ENCODE data around the gene CHST9.
"Not testable (repeated sequence)": the region's sequence is repeated elsewhere in the genome, so short reads cannot be mapped to it uniquely, and the experiment has no call there.

The CHST9 gene

DNA sequence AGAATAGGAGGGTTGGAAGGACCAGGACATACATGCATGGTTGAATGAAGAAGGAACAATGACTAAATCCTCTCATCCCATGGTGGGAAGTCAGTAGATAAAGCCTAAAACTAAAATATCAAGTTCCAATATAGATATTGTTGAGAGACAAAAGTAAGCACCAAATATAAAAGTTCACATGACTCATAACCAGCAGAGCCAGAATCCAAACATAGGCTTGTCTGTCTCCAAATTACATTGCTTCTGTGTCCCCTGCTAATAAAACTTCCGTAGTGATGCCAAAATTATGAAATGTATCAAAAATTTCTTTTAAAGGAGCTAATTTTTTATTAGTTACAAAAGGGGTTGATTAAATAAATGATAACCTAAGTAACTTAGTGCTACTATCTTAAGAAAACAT, 19.7 kb downstream of the CHST9 start:
- no peak for DNase-seq

GRCh38 chr18:27164905-27165304, 20.2 kb downstream of the CHST9 start:
- no peak for DNase-seq

DNA sequence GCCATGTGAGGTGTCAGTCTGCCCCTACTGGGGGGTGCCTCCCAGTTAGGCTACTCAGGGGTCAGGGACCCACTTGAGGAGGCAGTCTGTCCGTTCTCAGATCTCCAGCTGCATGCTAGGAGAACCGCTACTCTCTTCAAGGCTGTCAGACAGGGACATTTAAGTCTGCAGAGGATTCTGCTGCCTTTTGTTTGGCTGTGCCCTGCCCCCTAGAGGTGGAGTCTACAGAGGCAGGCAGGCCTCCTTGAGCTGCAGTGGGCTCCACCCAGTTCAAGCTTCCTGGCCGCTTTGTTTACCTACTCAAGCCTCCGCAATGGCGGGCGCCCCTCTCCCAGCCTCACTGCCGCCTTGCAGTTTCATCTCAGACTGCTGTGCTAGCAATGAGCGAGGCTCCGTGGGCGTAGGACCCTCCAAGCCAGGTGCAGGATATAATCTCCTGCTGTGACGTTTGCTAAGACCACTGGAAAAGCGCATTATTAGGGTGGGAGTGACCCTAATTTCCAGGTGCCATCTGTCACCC, 21.9 kb downstream of the CHST9 start:
- DNase-seq = peak; percentile 56

GRCh38 chr18:27149240-27149639, 35.9 kb downstream of the CHST9 start:
- DNase-seq = not testable (repeated sequence)

- DNase-seq = no peak
Observed at GRCh38 chr18:27144672-27145071, 40.4 kb downstream of the CHST9 start.

DNA sequence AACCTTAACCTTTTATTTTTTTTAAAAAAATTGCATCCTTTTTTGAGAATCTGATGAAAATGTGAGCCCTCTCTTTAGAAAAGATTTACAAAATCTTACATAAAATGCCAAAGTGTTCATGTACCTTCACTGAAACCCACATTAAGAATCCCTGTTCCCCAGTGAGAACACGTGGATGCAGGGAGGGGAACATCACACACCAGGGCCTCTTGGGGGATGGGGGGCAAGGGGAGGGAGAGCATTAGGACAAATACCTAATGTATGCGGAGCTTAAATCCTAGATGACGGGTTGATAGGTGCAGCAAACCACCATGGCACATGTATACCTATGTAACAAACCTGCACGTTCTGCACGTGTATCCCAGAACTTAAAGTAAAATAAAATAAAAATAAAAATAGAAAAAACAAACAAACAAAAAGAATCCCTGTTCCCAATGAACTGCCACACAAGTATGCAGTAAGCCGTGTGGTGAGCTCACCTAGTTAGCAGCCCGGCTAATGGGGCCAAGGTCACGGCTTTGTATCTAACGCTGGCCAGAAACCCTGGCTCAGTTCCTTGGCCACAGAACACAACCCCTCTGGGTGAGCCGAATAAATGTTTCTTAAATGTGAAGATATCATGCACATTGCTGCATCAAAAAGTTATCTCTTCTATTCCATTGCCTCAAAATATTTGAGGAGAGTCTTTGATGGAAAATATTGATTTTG, 41.4 kb downstream of the CHST9 start:
- no peak for DNase-seq

DNA sequence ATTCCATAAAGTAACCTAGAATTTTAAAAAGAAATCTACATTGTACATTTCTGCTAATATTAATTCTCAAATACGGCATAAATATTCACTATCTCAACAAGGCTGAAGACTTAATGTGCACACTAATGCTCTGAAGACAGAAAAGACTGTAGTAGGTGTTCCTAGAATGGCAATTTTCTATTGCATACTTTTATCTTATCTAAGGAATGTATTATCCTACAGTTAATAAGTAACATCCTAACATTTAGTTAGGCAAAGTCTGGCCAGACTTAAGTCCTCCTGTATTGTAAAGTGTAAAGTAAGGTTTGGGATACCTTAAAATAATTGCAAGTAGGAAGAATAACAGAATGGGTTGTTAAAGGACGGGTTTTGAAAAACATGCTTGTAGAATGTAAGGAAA, 42.2 kb downstream of the CHST9 start:
- no peak for DNase-seq

GRCh38 chr18:27141876-27142275, 43.2 kb downstream of the CHST9 start:
- no peak for DNase-seq

- no peak for DNase-seq
Observed at GRCh38 chr18:27138079-27138478, 47.0 kb downstream of the CHST9 start.

GRCh38 chr18:27136208-27136535, 48.9 kb downstream of the CHST9 start:
- DNase-seq = no peak

- peak; percentile 6 for DNase-seq
Observed at GRCh38 chr18:27135504-27136207, 49.5 kb downstream of the CHST9 start.

GRCh38 chr18:27130065-27130630, 55.0 kb downstream of the CHST9 start:
- DNase-seq = no peak

DNA sequence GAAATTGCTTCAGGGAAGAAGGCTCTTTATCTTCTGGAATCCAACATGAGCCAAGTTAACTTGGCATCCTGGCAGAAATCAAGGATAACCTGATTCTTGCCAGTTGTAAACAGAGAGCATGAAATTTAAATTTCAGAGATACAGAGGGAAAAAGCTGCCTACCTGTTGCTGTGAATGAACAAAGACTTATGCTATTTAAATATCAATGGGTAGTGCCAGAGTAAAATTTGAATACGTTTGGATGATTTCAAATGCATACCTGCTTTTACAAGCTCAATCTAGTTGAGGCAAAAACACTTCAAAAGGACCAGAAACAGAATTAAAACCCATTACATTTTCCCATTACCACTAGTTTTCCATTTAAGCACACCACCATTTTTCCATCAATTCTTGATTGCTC, 60.9 kb downstream of the CHST9 start:
- DNase-seq = no peak

GRCh38 chr18:27121108-27121507, 64.0 kb downstream of the CHST9 start:
- no peak for DNase-seq

DNA sequence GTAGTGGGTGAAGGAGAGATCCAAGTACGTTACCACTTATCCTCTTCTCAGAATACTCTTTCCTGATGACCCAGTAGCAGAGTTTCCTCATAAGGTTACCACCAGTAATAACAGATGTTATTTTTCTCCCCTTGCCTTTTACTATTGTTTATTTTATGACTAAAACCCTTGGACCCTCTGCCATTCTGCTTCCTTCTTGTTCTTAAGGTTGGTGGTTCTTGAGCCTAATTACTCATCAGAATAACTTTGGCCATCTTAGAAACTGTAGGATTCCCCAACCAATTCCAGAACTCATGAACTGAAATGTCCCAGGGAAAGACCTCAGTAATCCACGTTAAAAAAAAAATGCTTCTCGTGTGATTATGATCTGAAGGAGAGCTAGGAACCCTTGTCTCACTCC, 64.9 kb downstream of the CHST9 start:
- no peak for DNase-seq

DNA sequence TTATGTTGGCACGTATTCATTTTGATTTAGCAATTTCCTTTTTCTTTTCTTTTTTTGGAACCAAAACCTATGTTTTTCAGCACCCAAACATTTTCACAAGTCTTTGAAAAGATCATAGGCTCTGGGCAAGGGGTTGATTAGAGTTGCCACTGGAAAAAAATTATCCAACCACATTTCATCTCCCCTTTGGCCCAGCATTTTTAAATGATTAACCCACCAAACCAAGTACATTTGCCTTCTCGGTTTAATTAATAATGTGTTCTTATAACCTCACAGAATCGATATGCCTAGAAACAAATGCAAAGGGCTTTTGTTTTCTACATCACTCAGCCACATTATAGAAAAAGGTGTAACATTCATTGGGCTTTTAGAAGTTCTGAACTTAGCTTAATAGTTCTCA, 66.1 kb downstream of the CHST9 start:
- no peak for DNase-seq

GRCh38 chr18:27114842-27115241, 70.3 kb downstream of the CHST9 start:
- no peak for DNase-seq

GRCh38 chr18:27113358-27113757, 71.8 kb downstream of the CHST9 start:
- no peak for DNase-seq

- DNase-seq = peak; percentile 51
Observed at GRCh38 chr18:27110319-27110718, 74.8 kb downstream of the CHST9 start.

DNA sequence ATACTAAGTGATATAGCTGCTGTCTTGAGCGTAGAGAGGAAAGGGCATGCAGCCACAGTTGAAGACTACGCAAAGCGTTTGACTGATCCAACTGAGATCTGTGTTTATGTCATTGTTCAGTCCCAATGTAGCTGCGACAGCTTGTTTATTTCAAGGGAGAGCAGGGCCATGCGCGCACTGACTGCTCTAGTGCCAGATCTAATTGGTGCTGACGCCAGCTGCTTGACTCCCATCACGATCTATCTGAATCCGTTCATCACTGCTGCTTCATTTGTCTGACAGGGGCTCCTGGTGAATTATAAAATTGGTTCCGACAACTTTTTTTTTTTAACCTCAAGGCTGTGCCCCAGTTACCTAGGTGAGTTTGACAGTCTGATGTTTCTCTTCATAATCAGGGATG, 75.7 kb downstream of the CHST9 start:
- DNase-seq = peak; percentile 81

GRCh38 chr18:27108842-27109241, 76.3 kb downstream of the CHST9 start:
- DNase-seq = peak; percentile 78

GRCh38 chr18:27104743-27105142, 80.4 kb downstream of the CHST9 start:
- DNase-seq = no peak

DNA sequence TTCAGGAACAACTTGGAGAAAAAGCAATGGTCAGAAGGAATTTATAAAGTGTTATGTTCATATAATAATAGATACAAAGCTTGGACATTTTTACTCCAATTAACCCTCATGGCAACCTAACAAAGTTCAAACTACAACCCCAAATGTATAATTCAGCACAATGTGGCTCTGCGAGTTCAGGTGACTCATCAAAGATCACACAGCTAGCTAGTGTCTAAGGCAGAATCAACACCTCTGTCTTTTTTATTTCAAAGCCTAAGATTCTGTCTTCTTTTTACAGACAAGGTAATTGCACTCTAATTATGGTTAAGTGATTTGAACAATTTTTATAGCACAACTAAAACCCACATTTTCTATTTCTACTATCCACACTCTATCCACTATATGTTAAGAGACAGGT, 90.5 kb downstream of the CHST9 start:
- DNase-seq = no peak

DNA sequence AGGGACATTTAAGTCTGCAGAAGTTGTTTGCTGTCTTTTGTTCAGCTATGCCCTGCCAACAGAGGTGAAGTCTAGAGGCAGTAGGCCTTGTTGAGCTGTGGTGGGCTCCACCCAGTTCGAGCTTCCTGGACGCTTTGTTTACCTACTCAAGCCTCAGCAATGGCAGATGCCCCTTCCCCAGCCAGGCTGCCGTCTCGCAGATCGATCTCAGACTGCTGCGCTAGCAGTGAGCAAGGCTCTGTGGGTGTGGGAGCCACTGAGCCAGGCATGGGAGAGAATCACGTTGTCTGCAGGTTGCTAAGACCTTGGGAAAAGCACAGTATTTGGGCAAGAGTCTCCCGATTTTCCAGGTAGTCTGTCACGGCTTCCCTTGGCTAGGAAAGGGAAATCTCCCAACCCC, 91.8 kb downstream of the CHST9 start:
- not testable (repeated sequence) for DNase-seq

All from RPMI8226 (cell line).